Measurements from ENCODE around the gene WDR46.

DNA sequence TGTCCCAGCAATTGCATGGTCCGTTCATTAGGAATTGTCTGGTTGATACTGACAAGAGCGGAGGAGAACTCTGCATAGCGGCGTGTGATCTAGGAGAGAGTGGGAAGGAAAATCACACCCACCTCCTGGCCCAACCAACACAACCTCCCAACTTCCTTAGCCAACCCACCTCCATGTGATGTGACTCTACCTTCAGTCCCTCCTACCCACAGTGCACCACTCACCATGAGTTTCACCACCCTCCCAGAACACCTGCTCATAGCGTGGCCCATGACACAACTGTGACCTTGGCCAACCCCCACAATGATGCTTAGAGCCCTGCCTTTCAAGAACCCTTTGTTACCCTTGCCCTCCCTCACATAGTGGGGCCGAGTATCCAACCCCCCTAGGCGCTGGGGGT, 25.0 kb downstream of the WDR46 start:
- no peak for TF ChIP-seq CREB1 (IDR thresholded peaks at IDR 0.05; ENCODE audit: low read depth)
- no peak for TF ChIP-seq ATF7 (IDR thresholded peaks at IDR 0.05; ENCODE audit: low read depth)
- TF ChIP-seq, protein P1, sequence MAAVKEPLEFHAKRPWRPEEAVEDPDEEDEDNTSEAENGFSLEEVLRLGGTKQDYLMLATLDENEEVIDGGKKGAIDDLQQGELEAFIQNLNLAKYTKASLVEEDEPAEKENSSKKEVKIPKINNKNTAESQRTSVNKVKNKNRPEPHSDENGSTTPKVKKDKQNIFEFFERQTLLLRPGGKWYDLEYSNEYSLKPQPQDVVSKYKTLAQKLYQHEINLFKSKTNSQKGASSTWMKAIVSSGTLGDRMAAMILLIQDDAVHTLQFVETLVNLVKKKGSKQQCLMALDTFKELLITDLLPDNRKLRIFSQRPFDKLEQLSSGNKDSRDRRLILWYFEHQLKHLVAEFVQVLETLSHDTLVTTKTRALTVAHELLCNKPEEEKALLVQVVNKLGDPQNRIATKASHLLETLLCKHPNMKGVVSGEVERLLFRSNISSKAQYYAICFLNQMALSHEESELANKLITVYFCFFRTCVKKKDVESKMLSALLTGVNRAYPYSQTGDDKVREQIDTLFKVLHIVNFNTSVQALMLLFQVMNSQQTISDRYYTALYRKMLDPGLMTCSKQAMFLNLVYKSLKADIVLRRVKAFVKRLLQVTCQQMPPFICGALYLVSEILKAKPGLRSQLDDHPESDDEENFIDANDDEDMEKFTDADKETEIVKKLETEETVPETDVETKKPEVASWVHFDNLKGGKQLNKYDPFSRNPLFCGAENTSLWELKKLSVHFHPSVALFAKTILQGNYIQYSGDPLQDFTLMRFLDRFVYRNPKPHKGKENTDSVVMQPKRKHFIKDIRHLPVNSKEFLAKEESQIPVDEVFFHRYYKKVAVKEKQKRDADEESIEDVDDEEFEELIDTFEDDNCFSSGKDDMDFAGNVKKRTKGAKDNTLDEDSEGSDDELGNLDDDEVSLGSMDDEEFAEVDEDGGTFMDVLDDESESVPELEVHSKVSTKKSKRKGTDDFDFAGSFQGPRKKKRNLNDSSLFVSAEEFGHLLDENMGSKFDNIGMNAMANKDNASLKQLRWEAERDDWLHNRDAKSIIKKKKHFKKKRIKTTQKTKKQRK (IDR thresholded peaks at IDR 0.05; ENCODE audit: low read depth, low read length), result no peak
- no peak for TF ChIP-seq BACH1 (IDR thresholded peaks at IDR 0.05; ENCODE audit: borderline replicate concordance)
- 0 out of 2 replicates have a peak, but pooled peaks have one; percentile 18 for TF ChIP-seq POLR2A (IDR thresholded peaks at IDR 0.05; ENCODE audit: low read depth, low read length)
- no peak for TF ChIP-seq NFYA (IDR thresholded peaks at IDR 0.05; ENCODE audit: borderline replicate concordance, low read depth, low read length)
- TF ChIP-seq, protein P2, sequence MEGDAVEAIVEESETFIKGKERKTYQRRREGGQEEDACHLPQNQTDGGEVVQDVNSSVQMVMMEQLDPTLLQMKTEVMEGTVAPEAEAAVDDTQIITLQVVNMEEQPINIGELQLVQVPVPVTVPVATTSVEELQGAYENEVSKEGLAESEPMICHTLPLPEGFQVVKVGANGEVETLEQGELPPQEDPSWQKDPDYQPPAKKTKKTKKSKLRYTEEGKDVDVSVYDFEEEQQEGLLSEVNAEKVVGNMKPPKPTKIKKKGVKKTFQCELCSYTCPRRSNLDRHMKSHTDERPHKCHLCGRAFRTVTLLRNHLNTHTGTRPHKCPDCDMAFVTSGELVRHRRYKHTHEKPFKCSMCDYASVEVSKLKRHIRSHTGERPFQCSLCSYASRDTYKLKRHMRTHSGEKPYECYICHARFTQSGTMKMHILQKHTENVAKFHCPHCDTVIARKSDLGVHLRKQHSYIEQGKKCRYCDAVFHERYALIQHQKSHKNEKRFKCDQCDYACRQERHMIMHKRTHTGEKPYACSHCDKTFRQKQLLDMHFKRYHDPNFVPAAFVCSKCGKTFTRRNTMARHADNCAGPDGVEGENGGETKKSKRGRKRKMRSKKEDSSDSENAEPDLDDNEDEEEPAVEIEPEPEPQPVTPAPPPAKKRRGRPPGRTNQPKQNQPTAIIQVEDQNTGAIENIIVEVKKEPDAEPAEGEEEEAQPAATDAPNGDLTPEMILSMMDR (IDR thresholded peaks at IDR 0.05 in 2 of 3, conservative IDR thresholded peaks at IDR 0.05 in 1 of 3; ENCODE audit: control insufficient read depth in 2 of 3, extremely low read depth in 1 of 3, insufficient read depth in 1 of 3, low read depth in 3 of 3, low read length in 3 of 3), result no peak
- TF ChIP-seq TARDBP (IDR thresholded peaks at IDR 0.05; ENCODE audit: borderline replicate concordance), result no peak

Data from GM12878 (cell line).